Measurements from ENCODE around the gene TRPM2.
"Not testable (repeated sequence)": the region's sequence is repeated elsewhere in the genome, so short reads cannot be mapped to it uniquely, and the experiment has no call there.

Gene TRPM2

DNA sequence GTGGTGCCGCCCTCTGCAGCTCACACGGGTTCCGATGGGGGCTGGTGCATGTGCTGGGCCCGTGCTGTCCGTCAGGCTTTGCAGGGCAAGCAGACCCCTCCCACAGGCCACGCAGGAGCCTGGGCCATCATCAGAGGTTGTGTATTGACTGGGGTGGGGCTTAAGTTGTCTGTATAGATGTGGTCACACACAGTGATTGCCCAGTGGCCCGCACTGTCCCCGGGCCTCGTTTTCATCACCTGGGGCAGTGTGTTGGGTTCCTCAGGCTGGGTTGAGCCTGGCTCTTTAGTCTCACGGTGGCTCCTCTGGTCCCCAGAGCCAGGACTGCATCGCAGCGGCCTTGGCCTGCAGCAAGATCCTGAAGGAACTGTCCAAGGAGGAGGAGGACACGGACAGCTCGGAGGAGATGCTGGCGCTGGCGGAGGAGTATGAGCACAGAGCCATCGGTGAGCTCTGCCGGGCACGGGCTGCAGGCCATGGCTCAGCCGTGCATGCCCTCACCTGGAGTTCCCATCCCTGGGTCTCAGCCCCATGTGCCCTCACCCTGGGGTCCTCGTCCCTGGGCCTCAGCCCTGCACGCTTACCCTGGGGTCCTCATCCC is 44.1 kb downstream of the TRPM2 start:
- no peak for DNase-seq (ENCODE audit: low read depth)

DNA sequence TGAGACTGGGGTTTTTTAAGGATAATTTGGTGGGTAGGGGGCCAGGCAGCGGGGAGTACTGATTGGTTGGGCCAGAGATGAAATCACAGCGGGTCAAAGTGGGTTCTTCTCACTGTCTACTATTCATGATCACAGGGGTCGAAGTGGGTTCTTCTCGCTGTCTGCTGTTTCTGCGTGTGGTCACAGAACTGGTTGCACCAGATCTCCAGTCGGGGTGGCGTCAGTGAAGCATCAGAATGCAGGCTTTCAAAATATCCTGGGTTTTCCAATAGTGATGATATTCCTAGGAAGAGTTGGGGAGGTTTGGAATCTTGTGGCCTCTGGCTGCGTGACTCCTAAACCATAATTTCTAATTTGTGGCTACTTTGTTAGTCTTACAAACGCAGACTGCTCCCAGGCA is 45.1 kb downstream of the TRPM2 start:
- DNase-seq (ENCODE audit: low read depth) = no peak

DNA sequence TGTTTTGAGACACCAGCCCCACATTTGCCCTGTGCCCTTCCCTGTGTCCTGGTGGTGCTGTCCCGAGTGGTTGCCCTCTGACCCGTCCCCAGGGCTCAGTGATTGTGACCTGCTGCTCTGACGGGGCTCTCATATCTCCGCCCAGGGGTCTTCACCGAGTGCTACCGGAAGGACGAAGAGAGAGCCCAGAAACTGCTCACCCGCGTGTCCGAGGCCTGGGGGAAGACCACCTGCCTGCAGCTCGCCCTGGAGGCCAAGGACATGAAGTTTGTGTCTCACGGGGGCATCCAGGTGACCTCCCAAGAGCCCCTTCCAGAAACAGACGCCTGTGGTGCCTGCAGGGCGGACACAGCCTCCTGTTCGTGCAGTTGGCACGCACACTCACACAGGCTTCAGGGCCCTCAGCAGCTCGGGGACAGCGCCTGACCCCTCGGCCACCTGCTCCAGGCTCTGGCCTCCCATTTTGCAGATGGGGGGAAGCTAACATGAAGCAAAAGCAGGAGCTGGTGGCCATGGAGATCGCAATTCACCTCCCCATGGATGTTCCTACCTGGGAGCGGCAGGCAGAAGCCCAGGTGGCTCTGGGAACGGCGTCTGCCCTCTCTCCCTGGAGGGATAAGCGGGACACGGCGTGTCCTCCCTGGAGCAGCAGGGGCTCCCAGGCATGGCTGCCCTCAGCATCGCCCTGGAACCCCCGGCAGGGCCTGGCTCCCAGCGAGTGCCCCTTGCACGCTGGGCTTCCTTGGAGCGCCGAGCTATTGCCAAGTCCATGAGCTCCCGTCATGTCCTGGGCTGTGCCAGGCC is 45.9 kb downstream of the TRPM2 start:
- DNase-seq (ENCODE audit: low read depth) = no peak

DNA sequence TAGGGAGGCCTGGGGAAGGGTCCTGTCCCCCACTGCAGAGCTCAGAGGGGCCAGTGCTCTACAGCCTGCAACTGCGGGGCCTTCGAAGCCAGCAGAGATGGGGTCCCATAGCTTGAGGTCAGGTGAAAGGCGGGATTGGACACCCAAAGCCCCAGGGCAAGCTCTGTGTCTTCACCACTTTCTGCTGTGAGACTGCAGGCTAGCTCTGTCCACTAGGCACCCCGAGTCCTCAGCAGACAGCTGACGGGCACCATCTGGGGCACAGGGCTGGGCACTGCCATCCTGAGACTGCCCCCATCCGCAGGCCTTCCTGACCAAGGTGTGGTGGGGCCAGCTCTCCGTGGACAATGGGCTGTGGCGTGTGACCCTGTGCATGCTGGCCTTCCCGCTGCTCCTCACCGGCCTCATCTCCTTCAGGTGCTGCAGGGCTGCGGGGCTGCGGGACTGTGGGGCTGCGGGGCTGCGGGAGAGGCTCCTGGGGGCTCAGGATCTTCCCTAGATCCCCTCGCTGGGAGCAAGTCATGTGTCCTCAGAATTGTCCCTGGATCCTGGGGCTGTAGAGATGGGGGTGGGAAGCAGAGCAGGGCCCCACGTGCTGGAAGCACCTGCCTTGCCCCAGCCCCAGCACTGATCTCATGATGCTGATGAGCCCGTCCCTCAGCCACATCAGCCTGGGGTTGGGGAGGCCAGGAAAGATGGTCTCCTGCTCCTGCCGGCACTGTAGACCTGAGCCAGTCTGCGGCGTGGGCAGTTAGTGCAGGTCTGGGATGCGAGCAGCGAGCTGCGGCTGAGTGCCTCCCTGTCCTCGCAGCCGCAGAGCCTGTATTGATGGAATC is 46.8 kb downstream of the TRPM2 start:
- DNase-seq (ENCODE audit: low read depth) = no peak

DNA sequence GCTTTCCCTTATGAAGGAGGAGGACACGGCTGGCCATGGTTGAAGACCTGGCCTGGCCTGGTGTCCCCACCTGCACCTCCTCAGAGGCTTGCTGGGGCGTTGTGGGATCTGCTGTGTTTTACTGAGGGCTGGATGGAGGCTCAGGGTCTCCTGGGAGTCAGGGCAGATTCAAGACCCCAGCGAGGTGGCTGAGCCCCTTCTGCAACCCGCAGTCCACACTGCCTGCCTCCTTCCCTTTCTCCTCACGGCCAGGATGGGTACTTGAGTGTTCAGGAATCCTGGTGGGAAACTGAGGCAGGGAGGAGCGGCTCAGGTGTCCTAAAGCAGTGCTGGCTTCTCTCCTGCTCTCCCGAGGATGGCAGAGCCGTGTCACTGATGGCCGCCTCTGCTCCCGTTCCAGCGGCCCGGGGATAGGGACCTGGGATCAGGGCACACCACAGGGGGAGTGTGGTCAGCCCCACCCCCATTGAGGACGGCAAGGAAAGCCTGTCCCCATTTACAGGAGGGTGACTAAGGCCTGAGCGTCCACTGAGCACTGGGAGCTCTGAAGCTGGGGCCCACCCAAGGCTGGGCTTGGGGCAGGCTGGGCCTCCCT is 47.5 kb downstream of the TRPM2 start:
- DNase-seq (ENCODE audit: low read depth) = no peak

DNA sequence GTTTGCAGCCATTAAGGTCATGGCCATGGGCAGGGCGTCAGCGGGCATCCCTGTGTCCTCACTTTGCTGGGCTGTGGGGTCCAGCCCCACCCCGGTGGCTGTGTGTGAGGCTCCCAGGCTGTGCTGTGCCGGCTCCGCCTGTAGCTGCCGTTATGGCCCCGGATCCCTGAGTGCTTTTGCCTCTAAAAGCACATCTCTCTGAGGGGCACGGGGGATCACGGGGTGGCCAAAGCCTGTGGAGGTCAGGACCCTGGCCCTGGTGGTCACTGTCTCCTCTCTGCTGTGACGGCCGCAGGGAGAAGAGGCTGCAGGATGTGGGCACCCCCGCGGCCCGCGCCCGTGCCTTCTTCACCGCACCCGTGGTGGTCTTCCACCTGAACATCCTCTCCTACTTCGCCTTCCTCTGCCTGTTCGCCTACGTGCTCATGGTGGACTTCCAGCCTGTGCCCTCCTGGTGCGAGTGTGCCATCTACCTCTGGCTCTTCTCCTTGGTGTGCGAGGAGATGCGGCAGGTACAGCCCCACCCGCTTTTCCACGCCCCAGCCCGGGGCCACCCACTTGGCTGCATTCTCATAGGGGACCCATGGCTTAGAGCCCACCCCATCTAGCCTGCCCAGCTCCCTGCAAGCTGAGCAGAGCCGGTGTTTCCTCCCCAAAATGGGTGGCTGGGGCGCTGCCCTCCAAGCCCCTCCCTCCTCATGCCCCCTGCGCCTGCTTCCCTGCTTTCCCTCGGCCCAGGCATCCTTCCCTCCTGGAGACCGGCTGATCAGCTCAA is 48.2 kb downstream of the TRPM2 start:
- DNase-seq (ENCODE audit: low read depth) = no peak

DNA sequence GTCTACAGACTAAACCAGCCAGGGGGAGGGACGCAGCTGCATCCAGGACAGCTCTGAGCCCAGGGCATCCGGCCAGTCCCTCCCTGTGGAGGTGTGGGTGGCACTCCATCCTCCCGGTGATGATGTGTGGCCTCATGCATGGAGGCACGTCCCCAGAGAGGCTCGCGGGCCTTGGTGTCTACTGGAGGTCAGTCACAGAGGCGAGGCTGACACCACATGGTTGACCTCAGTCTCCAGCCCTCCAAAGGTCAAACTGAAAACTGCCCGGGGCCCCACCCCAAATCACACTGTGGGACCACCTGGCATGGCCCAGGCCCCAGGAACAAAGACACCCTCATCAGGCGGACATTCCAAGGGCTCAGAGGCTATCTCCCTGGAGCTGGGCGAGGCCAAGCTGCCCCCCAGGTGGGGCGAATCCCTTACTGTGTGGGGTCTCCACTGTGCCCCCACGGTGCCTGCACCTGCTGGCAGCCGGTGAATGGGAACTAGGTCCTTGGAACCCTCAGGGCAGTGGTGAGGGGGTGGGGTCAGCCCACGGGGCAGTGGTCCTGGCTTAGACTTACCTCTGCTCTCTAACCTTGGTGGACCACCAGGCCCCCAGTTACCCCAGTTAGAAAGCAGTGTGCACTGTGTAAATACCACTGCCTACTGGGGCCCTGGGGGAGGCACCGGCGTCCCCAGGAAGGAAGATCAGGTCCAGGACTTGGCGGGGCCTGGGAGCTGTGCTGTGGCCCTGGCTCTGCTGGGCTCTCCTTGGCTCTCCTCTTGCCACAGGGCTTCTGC is 49.1 kb downstream of the TRPM2 start:
- DNase-seq (ENCODE audit: low read depth) = no peak

DNA sequence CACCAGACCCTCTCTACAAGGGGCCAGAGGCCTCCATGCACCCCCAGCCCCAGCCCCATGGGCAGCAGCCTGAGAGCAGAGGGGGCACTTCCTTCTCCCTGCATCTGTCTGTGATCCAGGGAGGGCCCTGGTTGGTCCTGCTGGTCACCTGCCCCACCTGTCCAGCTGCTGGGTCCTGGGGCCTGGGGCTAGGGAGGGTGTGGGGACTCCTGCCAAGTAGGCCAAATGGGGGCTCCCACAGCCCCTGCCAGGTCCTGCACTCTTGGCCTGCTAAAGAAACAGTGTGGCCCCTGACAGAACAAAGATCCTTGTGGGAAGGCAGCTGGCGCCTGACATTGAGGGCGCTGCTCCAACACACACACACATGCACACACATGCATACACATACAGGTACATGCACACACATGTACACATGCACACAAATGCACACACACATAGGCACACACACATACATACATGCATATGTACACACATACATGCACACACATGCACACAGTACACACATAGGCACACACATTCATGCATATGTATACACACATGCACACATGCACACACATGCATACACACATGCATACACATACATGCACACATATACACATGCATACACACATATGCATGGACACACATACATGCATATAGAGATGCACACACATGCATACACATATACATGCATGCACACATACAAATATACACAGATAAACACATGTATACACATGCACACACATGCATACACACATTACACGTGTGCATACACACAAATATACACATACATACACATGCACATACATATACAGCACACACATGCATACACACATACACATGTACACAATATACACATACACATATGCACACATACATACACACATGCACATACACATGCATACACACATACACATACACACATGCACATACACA is 49.9 kb downstream of the TRPM2 start:
- DNase-seq (ENCODE audit: low read depth) = no peak

DNA sequence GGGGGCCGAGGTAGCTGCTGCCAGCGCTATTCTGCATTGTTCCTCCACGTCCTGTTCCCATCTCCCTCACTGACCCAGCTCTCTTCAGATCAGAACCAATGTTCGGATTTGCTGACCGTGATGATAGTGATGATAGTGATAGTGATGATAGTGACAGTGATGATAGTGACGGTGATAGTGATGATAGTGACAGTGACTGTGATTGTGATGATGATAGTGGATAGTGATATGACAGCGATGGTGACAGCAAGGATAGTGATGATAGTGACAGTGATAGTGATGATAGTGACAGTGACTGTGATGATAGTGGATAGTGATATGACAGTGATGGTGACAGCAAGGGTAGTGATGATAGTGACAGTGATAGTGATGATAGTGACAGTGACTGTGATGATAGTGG is 51.1 kb downstream of the TRPM2 start:
- DNase-seq (ENCODE audit: low read depth) = not testable (repeated sequence)

DNA sequence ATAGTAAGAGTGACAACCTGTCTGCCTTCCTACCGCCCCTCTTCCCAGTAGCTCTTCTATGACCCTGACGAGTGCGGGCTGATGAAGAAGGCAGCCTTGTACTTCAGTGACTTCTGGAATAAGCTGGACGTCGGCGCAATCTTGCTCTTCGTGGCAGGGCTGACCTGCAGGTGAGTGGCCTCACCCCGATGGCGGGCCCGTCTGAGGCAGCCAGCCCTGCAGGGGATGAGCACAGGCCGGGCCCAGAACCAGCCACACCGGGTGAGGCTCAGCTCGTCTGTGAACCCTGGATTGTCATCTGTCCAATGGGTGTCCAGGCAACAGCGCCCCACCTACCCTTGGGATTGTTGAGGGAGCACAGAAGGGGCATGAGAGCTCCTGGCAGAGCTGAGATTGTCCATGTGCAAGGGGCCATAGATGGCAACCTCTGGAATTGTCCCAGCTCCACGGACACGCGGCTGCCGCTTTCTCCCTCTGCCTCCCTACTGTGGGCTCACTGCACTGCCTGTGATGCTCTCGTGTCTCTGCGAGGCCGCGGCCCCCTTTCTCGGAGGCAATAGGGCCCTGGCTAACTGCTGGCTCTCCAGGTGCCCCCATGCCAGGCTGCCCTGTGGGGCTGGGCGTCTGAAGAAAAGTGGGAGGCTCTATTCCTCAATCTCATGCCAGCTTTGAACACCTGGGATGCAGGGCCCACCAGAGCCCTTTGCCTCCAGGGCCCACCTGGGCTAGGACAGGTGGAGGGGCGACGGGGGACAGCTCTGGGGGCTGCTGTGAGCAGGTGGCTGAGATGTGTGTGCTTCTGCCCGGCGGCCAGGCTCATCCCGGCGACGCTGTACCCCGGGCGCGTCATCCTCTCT is 51.9 kb downstream of the TRPM2 start:
- no peak for DNase-seq (ENCODE audit: low read depth)

DNA sequence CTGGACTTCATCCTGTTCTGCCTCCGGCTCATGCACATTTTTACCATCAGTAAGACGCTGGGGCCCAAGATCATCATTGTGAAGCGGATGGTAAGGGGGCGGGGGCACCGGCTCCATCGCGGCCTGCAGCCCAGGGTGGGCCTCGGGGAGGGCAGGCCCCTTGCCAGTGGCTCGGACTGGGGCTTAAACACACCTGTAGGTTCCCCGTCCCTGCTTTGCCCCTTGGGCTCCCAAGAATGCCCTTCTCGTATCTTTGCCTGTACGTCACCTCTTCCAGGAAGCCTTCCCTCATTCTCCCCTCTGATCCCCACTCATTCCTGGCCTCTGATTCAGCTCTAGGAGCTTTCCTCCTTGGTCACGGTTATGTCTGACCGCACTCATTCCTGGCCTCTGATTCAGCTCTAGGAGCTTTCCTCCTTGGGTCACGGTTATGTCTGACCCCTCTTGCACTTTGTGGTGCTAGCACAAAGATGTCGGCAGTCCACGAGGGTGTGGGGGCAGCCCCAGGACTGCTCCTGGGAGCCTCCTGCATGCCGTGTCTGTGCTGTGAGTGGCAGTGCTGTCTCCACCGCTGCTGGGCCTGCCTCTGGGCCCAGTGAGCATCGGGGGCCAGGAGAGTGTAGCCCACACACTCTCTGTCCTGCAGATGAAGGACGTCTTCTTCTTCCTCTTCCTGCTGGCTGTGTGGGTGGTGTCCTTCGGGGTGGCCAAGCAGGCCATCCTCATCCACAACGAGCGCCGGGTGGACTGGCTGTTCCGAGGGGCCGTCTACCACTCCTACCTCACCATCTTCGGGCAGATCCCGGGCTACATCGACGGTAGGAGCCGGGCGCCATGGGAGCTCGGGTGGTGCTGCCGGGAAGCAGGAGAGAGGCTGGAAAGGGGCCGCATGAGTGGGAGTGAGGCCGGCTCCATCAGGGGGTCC is 52.8 kb downstream of the TRPM2 start:
- no peak for DNase-seq (ENCODE audit: low read depth)

DNA sequence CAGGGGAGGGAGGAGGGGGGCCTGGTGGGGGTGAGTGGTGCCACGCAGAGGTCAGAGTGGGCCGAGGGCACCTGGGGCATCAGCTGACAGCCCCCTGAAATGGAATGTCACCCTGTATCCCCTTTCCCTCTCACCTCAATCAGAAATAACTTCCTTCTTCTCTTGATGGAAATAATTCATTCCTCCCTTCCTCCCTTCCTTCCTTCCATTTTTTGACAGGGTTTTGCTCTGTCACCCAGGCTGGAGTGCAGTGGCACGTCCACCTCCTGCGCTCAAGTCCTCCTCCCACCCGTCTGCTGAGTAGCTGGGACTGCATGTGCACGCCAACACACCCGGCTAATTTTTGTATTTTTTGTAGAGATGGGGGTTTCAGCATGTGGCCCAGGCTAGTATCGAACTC is 53.5 kb downstream of the TRPM2 start:
- no peak for DNase-seq (ENCODE audit: low read depth)

DNA sequence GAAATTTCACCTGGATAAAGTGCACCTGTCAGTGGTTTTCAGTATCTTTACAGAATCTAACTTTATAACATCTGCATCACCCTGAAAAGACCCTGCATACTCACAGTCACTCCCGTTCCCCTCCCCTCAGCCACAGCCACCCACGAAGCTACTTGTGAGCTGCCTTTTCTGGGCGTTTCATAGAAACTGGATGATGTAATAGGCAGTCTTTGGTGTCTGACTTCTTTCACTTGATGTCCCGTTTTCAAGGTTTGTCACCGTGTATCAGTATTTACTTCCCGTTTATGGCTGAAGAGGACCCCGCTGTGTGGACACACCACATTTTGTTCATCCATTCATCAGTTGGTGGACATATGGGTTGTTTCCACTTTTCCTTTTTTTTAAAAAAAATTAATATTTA is 54.1 kb downstream of the TRPM2 start:
- no peak for DNase-seq (ENCODE audit: low read depth)

DNA sequence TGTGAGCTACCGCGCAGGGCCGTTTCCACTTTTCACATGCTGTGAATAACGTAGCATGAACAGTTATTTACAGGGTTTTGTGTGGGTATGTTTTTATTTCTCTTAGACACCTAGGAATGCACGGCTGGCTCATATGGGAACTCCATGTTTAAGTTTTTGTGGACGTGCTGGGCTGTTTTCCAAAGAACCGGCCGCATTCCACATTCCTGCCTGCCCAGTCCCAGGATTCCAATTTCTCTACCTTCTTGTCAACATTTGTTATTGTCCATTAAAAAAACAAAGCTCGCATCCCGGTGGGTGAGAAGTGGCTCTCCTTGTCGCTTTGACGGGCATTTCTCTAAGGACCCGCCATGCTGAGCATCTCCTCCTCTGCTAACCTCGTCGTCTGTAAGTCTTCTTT is 54.8 kb downstream of the TRPM2 start:
- no peak for DNase-seq (ENCODE audit: low read depth)

DNA sequence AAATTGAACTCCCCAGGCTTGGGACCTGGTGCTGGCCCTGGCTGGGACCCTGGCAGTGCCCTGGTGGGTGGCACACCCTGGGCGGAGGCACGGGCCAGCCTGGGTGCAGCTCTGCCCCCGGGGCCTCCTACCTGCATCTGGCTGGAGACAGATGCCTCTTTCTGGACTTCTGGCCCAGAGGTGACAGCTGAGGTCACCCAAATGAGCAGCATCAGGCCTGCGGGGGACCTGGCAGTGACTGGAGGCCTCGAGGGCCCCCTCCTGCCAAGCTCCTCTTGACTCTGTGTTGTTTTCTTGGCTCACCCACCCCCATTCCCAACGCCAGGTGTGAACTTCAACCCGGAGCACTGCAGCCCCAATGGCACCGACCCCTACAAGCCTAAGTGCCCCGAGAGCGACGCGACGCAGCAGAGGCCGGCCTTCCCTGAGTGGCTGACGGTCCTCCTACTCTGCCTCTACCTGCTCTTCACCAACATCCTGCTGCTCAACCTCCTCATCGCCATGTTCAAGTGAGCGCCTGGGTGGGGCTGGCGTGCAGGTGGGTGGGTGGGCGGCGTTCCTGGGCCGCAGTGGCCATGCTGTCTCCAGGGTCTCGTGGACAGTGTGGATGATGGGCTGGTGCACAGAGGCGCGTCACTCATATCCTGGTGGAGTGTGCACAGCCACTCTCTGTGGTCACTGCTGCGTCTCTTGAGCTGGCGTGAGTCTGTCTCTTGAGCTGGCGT is 60.3 kb downstream of the TRPM2 start:
- DNase-seq (ENCODE audit: low read depth) = no peak

DNA sequence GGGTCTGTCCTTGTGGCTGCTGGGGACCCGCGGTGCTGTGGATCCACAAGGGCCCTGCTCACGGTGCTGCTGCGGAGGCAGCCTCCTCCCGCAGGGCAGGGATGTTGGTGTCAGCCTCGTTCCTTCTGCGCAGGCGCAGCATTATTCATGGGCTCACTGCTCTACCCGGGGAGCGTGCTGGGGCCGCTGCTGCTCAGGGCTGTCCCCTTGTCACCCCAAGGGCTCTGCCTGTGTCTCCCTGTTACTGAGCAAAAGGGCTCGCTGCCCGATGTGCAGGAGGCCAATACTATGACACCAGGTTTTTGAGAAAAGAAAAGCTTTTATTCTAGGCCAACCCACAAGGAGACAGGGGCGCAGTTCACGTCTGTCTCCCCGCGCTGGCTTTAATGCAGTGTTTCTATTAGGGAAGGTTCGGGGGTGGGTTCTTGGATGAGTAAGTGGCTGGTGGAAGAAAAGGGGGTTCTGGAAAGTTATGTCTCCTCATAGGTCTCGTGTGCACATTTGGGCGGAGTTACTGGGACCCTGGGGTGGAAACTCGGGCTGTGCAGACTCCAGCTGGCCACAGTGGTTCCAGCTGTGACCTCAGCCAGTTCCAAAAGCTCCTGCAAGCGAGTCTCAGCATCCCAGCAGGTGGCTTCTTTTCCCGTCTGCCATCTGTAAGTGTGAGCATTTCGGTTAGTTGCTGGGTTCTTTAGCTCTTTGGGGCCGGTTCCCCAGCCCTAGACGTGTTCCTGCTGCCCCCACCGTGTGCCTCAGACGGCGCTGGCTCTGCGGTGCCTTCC is 61.1 kb downstream of the TRPM2 start:
- DNase-seq (ENCODE audit: low read depth) = no peak
